NK-92 treated with Interleukin-12 subunit alpha and Interleukin-12 subunit beta, amount 100 ng/mL, for 24 hours (cell line): ENCODE data around the gene SPATA17.
"Not testable (repeated sequence)": the region's sequence is repeated elsewhere in the genome, so short reads cannot be mapped to it uniquely, and the experiment has no call there.

ENCODE experiments used
- DNase-seq: peaks from one replicate; lab custom pipeline; 2025; lab: John Stamatoyannopoulos, UW

The SPATA17 gene

DNA sequence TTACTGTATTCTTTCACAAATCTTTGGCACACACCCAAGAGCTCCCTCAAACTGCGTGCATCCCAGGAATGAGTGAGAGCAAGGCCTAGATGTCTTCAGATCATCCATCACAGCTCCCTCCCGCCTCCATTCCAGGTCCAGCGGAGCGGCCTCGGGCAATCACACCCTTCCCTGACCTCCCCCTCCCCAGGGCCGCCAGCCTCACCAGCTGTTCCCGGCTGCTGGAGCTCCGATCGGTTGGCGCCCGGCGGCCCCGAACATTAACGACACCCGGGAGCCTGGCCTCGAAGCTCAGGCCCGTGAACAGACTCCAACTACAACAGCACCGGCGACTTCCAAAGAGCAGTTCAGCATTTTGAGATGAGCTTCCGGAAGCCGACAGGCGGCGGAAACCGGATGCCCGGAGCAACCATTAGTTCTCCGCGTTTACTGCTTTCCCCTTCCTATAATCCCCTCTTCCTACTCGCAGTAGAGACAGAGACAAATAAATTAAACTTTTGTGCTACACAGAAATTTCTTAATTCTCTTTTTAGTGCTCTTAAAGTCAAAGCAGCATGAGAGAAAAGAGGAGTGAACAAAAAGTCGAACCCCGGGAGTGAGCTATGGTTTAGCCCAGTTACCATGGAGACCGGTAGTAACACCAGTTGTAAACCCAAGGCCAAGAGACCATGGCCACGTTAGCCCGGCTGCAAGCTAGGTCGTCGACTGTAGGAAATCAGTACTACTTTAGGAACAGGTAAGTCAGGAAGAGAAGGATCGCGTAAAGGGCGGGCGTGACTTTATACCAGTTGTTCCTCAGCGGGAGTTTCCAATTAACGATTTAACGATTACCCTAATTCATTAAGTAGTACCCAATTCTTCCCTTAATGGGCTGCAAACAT, at the start of gene SPATA17, which contains the start of gene GPATCH2:
SPATA17 (plus strand) TSS at position 634 of the 881 bp plus-strand sequence; CDS start at position 669, 35 bp downstream.
GPATCH2 (minus strand) TSS at position 380 of the 881 bp plus-strand sequence; CDS start at position 261, 119 bp downstream.
- DNase-seq, result peak; percentile 61

- not testable (repeated sequence) for DNase-seq
Observed at GRCh38 chr1:217584286-217584811, 46.8 kb upstream of the SPATA17 start.

- no peak for DNase-seq
Observed at GRCh38 chr1:217585577-217585976, 45.6 kb upstream of the SPATA17 start.

GRCh38 chr1:217586586-217586985, 44.6 kb upstream of the SPATA17 start:
- DNase-seq, result no peak

GRCh38 chr1:217590598-217590997, 40.5 kb upstream of the SPATA17 start:
- DNase-seq, result no peak

DNA sequence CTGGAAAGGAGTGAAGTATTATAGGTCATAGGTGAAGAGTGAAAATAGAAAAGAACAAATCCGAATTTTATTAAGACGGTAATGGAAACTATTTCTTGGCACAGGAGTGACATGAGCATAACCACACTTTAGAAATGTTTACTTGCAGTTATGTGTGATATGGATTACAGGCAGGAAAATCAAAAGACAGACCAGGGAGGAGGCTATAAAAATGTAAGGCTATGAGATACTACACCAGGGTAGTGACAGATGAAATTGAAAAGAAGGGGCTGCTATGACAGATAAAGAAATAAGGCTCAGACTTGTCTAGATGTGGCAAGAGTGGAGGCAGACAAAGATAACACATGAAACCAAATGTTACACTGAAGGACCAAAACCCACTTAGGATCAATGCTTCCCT, 32.0 kb upstream of the SPATA17 start:
- no peak for DNase-seq

- no peak for DNase-seq
Observed at GRCh38 chr1:217602380-217602779, 28.8 kb upstream of the SPATA17 start.

DNA sequence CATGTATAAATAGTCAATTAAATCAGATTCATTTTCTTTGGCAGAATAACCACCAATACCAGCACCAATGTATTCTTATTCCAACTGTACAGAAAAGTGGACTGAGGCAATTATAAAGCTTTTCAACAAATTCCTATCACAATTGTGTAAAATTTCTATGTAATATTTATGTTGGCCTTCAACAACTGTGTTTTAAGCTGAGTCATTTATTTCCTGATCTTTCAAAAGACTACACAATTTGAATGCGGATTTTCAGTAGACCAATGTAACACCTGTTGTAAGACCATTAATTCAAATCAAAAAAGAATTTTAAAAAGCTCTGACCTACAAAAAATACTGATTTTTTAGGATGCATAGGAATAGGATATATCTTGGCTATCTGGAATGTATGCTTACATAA, 25.8 kb upstream of the SPATA17 start:
- no peak for DNase-seq

DNA sequence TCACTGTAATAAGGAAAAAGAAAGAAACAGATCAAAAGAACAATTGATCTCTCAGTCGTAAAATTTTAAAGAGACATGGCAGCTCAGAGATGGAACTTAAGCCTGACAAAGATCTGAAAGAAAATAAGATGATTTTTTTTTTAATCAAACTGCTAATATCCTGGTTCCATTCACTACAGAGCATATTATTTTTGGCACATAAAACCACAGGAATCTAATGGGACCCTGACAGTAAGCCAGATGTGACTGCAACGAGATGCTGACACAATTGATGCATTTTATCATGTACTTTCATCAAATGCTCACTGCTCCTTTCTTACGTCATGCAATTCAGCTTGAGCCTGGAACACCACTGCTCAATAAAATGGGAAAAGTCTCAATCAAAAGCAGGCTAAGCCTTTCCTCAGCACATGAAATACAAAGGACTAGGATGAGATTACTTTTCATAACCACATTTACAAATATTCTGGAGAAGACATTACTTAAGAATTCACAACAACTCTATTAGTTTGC, 16.9 kb upstream of the SPATA17 start:
- no peak for DNase-seq

DNA sequence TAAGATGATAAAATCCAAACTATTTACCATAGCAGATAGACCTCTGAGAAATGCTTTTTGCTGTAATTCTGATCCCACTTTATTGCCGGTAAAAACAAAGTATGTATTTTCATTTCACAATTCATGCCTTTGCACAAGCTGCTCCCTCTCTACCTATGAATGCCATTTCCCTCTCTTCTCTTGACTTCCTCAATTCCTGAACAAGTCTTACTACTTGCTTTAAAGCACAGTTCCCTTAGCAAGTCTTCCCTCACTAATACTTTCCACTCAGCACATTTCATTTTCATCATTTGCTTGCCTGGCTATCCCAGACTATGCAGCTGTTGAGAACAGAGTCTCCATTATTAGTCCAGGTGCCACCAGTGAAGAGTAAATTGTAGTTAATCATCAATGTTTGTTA, 14.0 kb upstream of the SPATA17 start:
- DNase-seq, result no peak

DNA sequence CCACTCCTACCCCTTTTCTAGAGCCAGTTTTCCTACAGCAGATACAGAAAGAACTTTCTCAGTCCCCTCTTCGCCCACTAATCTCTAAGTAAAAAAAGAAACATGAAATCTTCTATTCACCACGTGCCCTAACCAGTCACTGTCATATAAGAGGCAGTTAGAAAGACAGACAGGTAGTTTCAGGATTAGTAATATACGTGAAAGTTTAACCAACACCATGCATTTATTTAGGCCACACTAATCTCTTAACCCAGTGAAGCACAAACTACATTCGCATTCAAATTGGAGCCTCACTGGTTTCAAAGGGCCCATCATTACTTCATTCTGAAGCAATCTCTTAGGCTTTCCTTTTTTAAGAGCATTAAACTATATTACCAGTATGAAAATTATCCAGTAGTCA, 10.3 kb upstream of the SPATA17 start:
- DNase-seq, result no peak

DNA sequence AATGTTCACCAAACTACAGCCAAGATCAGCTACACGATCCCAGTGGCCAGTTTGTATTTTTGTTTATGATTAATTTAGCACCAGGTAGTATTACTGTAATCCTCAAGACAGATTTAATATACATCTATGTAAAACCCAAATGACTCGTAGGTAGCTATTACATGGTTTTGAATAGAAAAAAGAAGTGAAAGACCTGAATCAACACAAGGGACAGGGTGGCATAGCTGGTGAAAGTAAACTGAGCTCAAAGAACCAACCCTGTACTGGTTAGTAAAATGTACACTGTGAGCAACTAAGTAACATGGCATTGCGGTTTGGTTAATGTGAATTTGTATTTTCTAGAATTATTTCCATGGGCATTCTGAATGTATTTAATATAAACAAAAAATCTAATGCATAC, 9.1 kb upstream of the SPATA17 start:
- DNase-seq, result no peak

- no peak for DNase-seq
Observed at GRCh38 chr1:217626321-217626720, 4.8 kb upstream of the SPATA17 start.

GRCh38 chr1:217627431-217627830, 3.7 kb upstream of the SPATA17 start:
- DNase-seq, result no peak

GRCh38 chr1:217642455-217642854, 11.3 kb downstream of the SPATA17 start:
- DNase-seq, result no peak

DNA sequence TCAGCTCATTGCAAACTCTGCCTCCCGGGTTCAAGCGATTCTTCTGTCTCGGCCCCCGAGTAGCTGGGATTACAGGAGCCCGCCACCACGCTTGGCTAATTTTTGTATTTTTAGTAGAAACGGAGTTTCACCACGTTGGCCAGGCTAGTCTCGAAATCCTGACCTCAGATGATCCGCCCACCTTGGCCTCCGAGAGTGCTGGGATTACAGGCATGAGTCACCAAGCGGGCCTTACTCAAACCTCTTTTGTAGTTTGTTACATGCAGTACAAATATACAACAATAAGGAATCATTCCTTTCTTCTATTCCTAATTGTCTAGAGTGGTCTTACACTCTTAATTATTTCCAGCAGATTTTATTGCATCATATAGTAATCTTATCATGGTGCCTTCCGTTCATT, 16.6 kb downstream of the SPATA17 start:
- DNase-seq, result no peak

DNA sequence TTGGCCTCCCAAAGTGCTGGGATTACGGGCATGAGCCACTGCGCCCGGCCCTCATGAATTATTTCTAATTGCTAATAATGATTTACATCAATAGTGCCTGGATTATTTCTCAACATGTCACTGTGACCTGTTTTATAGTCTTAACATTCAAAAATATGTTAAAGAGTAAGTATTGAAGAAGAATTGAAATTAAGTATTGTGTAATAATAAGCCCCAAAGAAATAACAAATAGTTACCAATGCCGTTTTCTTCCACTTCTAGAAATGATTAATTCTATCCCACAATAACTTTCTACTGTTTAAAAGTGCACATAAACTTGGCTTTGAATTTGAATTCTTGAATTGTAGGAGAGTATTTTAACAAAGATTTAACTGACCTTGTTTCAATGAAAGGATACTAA, 19.5 kb downstream of the SPATA17 start:
- no peak for DNase-seq

DNA sequence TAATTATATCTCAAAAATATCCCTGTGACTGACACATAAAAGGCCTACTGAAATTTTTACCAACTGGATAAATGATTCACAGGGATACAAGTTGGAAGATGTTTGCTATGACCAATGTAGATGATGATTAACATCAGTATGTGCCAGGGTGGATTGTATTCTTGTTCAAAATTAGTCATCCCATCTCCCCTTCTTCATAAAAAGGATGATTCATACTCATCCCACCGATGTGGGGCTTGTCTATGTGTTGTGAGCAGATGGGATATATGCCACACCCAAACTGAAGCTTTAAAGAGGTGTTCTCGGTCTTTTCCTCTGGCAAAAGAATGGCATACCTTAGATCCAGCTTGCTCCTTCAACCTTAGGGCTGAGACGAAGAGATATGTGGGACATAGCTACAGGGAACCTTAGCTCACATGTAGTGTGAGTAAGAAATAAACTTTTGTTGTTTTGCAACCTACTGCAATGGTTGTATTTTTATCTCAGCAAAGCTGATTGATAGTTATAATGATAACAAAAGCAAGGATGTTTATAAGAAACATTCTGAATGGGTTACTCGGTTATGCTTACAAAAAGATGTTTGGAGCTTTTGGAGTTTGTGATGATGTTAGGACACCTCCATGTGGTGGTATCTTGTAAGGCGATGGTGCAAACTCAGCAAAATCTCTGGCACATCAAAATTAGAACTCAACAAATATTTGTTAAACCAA, 29.4 kb downstream of the SPATA17 start:
- no peak for DNase-seq

DNA sequence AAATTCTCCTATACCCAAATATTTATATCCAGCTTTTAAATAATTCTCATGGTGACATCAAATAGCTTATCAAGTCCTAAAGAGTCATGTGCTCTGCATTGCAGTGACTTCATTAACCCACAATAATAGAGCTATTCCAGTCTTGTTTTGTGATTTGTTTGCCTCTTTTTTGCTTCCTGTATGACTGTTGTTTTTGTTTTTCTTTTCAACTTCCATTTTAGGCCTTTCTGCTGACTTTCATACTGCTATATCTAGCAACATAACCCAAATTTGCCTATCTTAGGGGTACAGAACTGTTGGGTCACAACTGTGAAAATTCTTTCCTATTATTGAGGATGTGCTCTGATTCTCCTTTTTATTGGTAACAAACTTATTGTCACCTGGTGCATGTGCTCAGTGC, 30.3 kb downstream of the SPATA17 start:
- no peak for DNase-seq

DNA sequence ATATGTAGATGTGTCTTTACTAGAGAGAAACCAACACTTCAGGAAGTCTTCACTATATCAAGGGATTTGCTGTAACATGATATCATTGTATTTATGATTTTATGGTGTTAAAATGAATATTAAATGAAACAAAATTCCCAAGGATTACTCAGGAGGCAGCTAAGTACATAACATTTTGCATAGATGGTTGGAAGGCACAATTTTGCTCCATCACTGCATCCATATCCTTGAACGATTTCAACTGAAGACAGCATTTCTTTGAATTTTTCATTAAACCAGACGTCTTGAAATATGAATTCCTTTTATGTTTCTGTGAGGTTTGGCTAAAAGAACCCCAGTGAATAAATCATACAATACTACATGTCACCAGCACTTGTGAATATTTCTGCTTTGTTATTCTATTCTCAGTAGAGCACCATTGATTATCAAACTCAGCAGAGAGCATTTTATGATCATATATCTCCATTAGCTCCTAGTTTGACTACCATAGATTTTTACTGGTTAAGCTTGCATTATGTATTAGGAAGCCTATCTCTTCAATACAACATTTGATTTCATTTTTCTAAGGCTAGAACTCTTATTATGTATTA, 37.3 kb downstream of the SPATA17 start:
- no peak for DNase-seq

- no peak for DNase-seq
Observed at GRCh38 chr1:217673387-217673786, 42.2 kb downstream of the SPATA17 start.

DNA sequence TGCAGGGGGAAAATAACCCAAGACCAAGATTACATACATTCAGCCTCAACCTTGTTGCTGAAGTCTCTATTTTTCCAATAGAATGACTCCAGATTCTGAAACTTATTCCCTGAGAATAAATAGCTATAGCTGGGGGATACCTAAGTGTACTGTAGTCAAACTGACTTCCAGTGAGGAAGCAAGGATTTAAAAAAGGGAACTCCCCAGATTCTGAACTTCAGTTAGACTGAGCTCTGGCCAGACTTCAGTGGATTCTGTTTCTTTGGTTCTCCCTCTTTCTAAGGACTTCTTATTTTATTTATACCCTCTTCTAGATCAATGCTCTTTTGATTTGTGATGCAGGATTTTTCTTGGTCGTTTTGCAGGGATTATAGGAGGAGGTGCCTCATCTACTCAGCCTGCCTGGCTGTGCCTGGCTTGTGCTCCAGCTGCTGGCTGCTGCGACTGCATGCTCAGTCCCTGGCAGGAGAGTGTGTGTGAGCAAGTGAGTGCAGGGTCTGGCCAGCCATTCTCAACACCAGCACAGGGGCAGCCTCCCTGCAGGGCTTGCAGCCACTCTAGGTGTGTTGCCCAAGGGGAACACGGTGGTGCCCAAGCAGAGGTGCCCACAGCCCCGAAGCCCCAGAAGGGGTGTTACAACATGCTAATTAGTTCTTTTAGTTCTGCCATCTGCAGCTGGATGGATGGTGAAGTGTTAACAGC, 43.0 kb downstream of the SPATA17 start:
- DNase-seq, result no peak
